HS-27A (cell line): ENCODE data around the gene HIRA.
"Not testable (repeated sequence)": the region's sequence is repeated elsewhere in the genome, so short reads cannot be mapped to it uniquely, and the experiment has no call there.

Source experiments
- DNase-seq: peaks from one replicate; pipeline ENCODE4 v3.0.0-alpha.2; 2012; ENCODE audit warnings: low read depth, missing footprints

HIRA gene

GRCh38 chr22:19355413-19356157 lies 75.9 kb downstream of the HIRA start:
- DNase-seq = no peak

GRCh38 chr22:19354201-19354600 lies 77.3 kb downstream of the HIRA start:
- DNase-seq = no peak

GRCh38 chr22:19353363-19354131 lies 78.0 kb downstream of the HIRA start:
- DNase-seq = no peak

GRCh38 chr22:19352766-19353165 lies 78.8 kb downstream of the HIRA start:
- DNase-seq = no peak

- DNase-seq = no peak
Measured at GRCh38 chr22:19352217-19352616, 79.3 kb downstream of the HIRA start.

GRCh38 chr22:19351604-19352003 lies 79.9 kb downstream of the HIRA start:
- no peak for DNase-seq

- DNase-seq = no peak
Measured at GRCh38 chr22:19350947-19351346, 80.6 kb downstream of the HIRA start.

- DNase-seq = no peak
Measured at GRCh38 chr22:19350476-19350859, 81.1 kb downstream of the HIRA start.

GRCh38 chr22:19349778-19350475 lies 81.6 kb downstream of the HIRA start:
- DNase-seq = no peak

- DNase-seq = no peak
Measured at GRCh38 chr22:19346677-19347265, 84.8 kb downstream of the HIRA start.

GRCh38 chr22:19344420-19344819 lies 87.1 kb downstream of the HIRA start:
- no peak for DNase-seq

- DNase-seq = no peak
Measured at GRCh38 chr22:19343470-19343869, 88.1 kb downstream of the HIRA start.

GRCh38 chr22:19341500-19341899 lies 90.0 kb downstream of the HIRA start:
- no peak for DNase-seq

GRCh38 chr22:19337137-19337536 lies 94.4 kb downstream of the HIRA start:
- no peak for DNase-seq

- DNase-seq = no peak
Measured at GRCh38 chr22:19336133-19337075, 95.1 kb downstream of the HIRA start.

GRCh38 chr22:19331975-19332374 lies 99.6 kb downstream of the HIRA start:
- no peak for DNase-seq

GRCh38 chr22:19331474-19331873 lies 100.1 kb downstream of the HIRA start:
- DNase-seq = no peak

- DNase-seq = no peak
Measured at GRCh38 chr22:19330865-19331418, 100.6 kb downstream of the HIRA start.

- not testable (repeated sequence) for DNase-seq
Measured at GRCh38 chr22:19330205-19330604, 101.3 kb downstream of the HIRA start.

- DNase-seq = no peak
Measured at GRCh38 chr22:19329454-19329853, 102.1 kb downstream of the HIRA start.
